Heart right ventricle (tissue), 16 donors: Measurements from ENCODE around the gene IGF1. TPM values are rescaled to one million over a fixed set of nuclear protein-coding genes. Genes with fewer than 3 reads are reported as not detected.

Source experiments
- ATAC-seq, 8 donors: fragments of 200-7000 bp; cut with Tn5 transposase; one replicate each; pipeline ENCODE4 v1.9.1; 2020; ENCODE audit warnings: mild to moderate bottlenecking in 8 of 8, moderate library complexity in 8 of 8, moderate number of reproducible peaks in 1 of 8
- DNase-seq, 2 donors: peaks; one replicate each; pipeline ENCODE4 v3.0.0-alpha.2; 2020
- H3K27ac ChIP-seq, 10 donors: fragments of 200-600 bp; sonication (generic) in 2 of 10; one replicate each; pipeline versions ENCODE4 v1.5.0 to v1.8.0; 2020 to 2022; ENCODE audit warnings: mild to moderate bottlenecking in 3 of 10
- H3K27me3 ChIP-seq, 7 donors: fragments of 200-600 bp; one replicate each; pipeline ENCODE4 v1.8.0; 2021 to 2022; ENCODE audit warnings: mild to moderate bottlenecking in 2 of 7
- H3K36me3 ChIP-seq, 9 donors: fragments of 200-600 bp; sonication (generic) in 1 of 9; one replicate each; pipeline versions ENCODE4 v1.5.0 to v1.8.0; 2020 to 2022; ENCODE audit warnings: mild to moderate bottlenecking in 2 of 9
- H3K4me1 ChIP-seq, 9 donors: fragments of 200-600 bp; sonication (generic) in 1 of 9; one replicate each; pipeline versions ENCODE4 v1.5.0 to v1.8.0; 2020 to 2022; ENCODE audit warnings: mild to moderate bottlenecking in 4 of 9
- H3K4me3 ChIP-seq, 10 donors: fragments of 200-600 bp; sonication (generic) in 2 of 10; one replicate each; pipeline versions ENCODE4 v1.5.0 to v1.8.0; 2020 to 2022; ENCODE audit warnings: mild to moderate bottlenecking in 7 of 10, moderate library complexity in 2 of 10
- H3K9me3 ChIP-seq, 11 donors: fragments of 200-600 bp in 10 of 11; sonication (generic) in 2 of 11; one replicate each; pipeline versions ENCODE4 v1.5.0 to v1.8.0; 2013 to 2022; ENCODE audit warnings: mild to moderate bottlenecking in 2 of 11, control low read depth in 1 of 11, moderate library complexity in 1 of 11
- WGBS, 2 donors: extraction: QIAGEN DNeasy Blood & Tissue Kit; methylation state at CpG; one replicate each; pipeline ENCODE4 v1.1.7; 2013; ENCODE audit warnings: inconsistent platforms in 1 of 2; 5-methylcytosine and 5-hydroxymethylcytosine counted together
- intact Hi-C, 10 donors: fragments of 100-400 bp; cut with DNase I; formaldehyde crosslinking; loops; one replicate each; pipeline versions ENCODE4 v1.11.1 to v1.14.2; 2022
- polyA plus RNA-seq, 2 donors: library from polyadenylated mRNA; stranded (reverse); fragments of 200-250 nt; gene quantifications; one replicate each; pipeline ENCODE4 v1.2.3, GENCODE V29; 2013
- total RNA-seq, 10 donors: library from RNA; stranded (reverse); fragmentation: NEBNext Ultra II Directional in 3 of 10; extraction: Animal tissue kit (Norgen Biotek cat#: 25700) in 3 of 10; gene quantifications; one replicate each; pipeline versions ENCODE4 v1.2.1 to v1.2.4, GENCODE V29; 2021 to 2023
- TF ChIP-seq, protein P1 (sequence below), 9 donors: fragments of 200-600 bp; sonication (generic) in 2 of 9; IDR thresholded peaks; one replicate each; pipeline versions ENCODE4 v1.5.0 to v1.8.0; 2021 to 2022; ENCODE audit warnings: antibody characterized with exemption in 9 of 9, mild to moderate bottlenecking in 5 of 9, moderate library complexity in 1 of 9
- donor health status: Arrhythmogenic right ventricular cardiomyopathy.
- donor health status: ischemic (EF 13 %, LVEDD 7.1; RV severe dilation, severe dysfunction).
- donor health status: healthy with polysubstance abuse.
- donor health status: DM: no; HTN: yes; CAD: no.
- donor health status: DM: no; HTN: no; CAD: no.
- donor health status: ischemic (EF 25% LVEDD 6.9; RV normal size, moderate dysfunction).
- donor health status: ischemic (EF 25% LVEDD 5.7; RV mildly dilated, moderate dysfunction).
- donor health status: healthy.
- donor health status: DM: yes; HTN: yes; CAD: no.
- donor health status: Ischemic cardiomyopathy.
- donor health status: ischemic (EF 35%, LVEDD 5.7; RV mildly dilated, moderate dysfunction).
- donor health status: nonischemic (EF 11% LVEDD 7.7; RV severe dilation, severe dysfunction).
- donor health status: DM: yes; HTN: yes; CAD: no.
- donor health status: PGD.
- donor health status: ischemic (EF 29% LVEDD 5.4; RV normal size, mild dysfunction).
- donor health status: nonischemic (EF 23%, LVEDD 6.1; RV moderate dilation, normal function).

IGF1 gene
- total and polyA plus RNA-seq, 12 donors = 6.3 to 32.3 (median 8.9) TPM

DNA sequence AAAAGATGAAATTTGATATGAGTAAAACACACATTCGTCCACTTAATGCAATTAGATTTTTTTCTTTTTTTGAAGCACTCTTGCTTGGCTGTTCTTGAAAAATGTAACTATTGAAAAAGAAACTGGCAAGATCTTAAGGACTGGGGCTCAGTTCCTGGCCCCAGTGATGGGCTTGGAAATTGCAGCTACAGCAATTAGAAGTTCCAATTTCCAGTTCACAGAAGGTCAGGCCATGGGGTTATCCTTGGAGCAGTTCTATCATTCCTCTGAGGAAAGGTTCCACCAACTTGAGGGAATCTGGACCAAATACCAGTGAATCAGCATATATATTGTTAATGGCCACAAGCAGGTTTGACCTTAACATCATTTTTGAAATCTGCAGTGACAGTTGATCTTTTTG, 18.9 kb downstream of the IGF1 start:
- TF ChIP-seq, protein P1, sequence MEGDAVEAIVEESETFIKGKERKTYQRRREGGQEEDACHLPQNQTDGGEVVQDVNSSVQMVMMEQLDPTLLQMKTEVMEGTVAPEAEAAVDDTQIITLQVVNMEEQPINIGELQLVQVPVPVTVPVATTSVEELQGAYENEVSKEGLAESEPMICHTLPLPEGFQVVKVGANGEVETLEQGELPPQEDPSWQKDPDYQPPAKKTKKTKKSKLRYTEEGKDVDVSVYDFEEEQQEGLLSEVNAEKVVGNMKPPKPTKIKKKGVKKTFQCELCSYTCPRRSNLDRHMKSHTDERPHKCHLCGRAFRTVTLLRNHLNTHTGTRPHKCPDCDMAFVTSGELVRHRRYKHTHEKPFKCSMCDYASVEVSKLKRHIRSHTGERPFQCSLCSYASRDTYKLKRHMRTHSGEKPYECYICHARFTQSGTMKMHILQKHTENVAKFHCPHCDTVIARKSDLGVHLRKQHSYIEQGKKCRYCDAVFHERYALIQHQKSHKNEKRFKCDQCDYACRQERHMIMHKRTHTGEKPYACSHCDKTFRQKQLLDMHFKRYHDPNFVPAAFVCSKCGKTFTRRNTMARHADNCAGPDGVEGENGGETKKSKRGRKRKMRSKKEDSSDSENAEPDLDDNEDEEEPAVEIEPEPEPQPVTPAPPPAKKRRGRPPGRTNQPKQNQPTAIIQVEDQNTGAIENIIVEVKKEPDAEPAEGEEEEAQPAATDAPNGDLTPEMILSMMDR (IDR thresholded peaks at IDR 0.05) = no peak
- H3K27ac ChIP-seq = peak overlapping the region in 1 of 10 donors; percentile 7
- H3K27me3 ChIP-seq = no peaks in the 10 kb centered on the region
- WGBS, 2 donors = 51 to 63% methylated on average over 1 of the region's 1 CpG
- peaks cover 0 to 10% (median 0%) of the 10 kb centered on the region in 9 donors for H3K4me1 ChIP-seq
- intact Hi-C loops = loop anchor here in 1 of 10 donors (10.0 kb wide), 1 partner anchor 1693 kb away; no protein-coding TSS in a partner anchor
- H3K36me3 ChIP-seq = no peaks in the 10 kb centered on the region
- no peaks in the 10 kb centered on the region for H3K9me3 ChIP-seq
- DNase-seq (no peak), ATAC-seq (peak in 1 of 8 donors; percentile 17)
- no peak overlapping the region for H3K4me3 ChIP-seq

DNA sequence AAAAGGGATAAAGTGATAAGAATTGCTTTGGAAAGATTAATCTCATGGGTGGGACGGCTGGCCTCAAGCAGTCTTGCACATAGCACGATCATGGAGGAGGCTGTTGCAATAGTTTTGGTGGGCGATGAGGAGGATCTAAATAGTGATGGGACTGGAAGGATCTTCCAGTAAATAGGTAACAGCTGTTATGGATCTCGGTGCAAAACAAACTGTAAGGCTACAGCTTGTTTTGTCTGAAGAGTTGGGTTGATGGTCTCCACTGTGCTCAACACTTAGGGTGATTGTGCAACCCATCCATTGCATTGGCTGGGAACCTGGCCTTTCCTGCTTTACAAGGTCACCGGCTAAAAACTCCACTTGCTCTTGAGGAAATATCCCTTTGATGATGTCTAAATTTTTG, 21.0 kb downstream of the IGF1 start:
- Histone ChIP-seq H3K27ac (no peak overlapping the region), H3K4me1 (peaks cover 0 to 10% (median 0%) of the 10 kb centered on the region in 9 donors), H3K9me3 (no peaks in the 10 kb centered on the region), H3K27me3 (no peaks in the 10 kb centered on the region), H3K4me3 (no peak overlapping the region), H3K36me3 (no peaks in the 10 kb centered on the region)
- DNase-seq = no peak
- WGBS, 2 donors = 81 to 82% methylated on average over 5 of the region's 5 CpGs
- TF ChIP-seq, protein P1 (IDR thresholded peaks at IDR 0.05) = no peak
- intact Hi-C loops = no loop called here
- ATAC-seq = peak in 1 of 8 donors; percentile 50

DNA sequence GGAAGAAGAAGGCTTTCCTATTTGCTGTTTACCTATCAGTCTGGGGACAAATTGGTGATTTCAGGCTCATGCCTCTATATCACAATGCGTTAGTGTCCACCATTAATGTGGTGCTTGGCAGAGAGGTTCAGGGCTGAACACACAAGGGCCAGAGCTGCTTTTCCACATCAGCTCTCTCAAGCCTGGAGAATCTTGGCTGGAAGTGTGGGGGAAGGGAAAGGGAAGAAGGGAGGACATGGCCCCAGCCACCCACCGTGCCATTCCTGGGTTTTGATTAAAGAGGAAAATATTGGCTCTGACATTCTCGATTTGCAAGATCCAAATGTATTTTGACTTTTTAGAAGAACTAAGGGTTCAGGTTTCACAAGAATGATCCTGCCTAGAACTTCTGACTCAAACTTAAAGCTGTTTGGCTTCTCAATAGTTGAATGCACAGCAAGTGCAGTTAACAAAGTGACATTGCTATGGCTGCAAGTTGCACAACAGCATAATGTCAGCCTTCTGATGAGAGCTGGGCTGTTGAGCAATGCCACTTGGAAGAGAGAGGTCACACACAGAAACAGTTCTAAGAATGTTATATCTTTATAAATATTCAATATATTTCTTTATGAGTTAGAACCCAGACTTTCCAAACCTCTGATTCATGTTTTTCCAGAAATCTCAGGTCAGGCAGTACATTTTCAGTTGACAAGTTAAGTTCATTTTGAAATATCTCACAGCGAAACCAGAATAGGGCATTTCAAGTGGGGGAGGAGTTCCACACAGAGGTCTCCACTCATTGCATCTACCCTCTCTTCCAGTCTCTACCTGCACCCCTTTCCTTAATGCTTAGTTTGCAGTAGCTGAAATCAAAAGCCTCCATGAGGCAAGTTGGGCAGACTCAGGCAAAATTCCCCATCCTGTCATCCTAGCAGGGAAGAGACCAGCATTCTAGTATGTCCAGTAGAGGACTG, 25.3 kb downstream of the IGF1 start:
- no peak overlapping the region for H3K4me3 ChIP-seq
- TF ChIP-seq, protein P1 (IDR thresholded peaks at IDR 0.05) = no peak
- peaks cover 0 to 7% (median 0%) of the 10 kb centered on the region in 9 donors for H3K4me1 ChIP-seq
- WGBS, 2 donors = 79 to 80% methylated on average over 4 of the region's 4 CpGs
- H3K36me3 ChIP-seq = no peaks in the 10 kb centered on the region
- H3K27ac ChIP-seq = peak overlapping the region in 1 of 10 donors; percentile 10
- peaks cover 0 to 2% (median 0%) of the 10 kb centered on the region in 11 donors for H3K9me3 ChIP-seq
- intact Hi-C loops = no loop called here
- ATAC-seq = peak in 3 of 8 donors; percentile 27 to 92 (median 56)
- no peak for DNase-seq
- H3K27me3 ChIP-seq = no peaks in the 10 kb centered on the region

DNA sequence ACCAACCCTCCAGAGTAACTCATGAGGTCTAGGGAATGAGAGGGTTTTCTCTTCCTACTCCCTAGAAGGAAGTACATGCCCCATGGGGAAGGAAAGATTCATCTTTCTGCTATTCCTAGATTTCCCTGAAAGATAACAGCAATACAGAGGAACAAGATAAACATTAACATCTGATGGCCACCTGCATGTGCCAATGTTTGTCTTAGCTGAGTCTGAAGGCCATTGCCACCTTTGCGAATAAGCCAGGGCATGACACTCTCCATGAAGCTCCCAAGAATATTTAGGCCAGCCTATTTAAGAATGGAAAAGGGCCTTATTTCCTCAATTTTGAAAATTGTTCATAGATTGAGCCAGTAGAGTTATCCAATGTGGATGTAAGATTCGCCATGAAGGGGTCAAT, 26.0 kb downstream of the IGF1 start:
- ATAC-seq (no peak), DNase-seq (no peak)
- peaks cover 0 to 7% (median 0%) of the 10 kb centered on the region in 9 donors for H3K4me1 ChIP-seq
- no peaks in the 10 kb centered on the region for H3K36me3 ChIP-seq
- TF ChIP-seq, protein P1 (IDR thresholded peaks at IDR 0.05) = no peak
- 87 to 95% methylated on average over 2 of the region's 2 CpGs for WGBS, 2 donors
- H3K27me3 ChIP-seq = no peaks in the 10 kb centered on the region
- H3K4me3 ChIP-seq = no peak overlapping the region
- intact Hi-C loops = no loop called here
- no peak overlapping the region for H3K27ac ChIP-seq
- peaks cover 0 to 2% (median 0%) of the 10 kb centered on the region in 11 donors for H3K9me3 ChIP-seq
